HepG2 (cell line): ENCODE data around the gene INAFM1. TPM values are rescaled to one million over a fixed set of nuclear protein-coding genes. Genes with fewer than 3 reads are reported as not detected.

Experiments
- ATF1 ChIP-seq: IDR thresholded peaks from 2 replicates; pipeline ENCODE4 v1.6.1; 2016; ENCODE audit warnings: mild to moderate bottlenecking, control low read depth
- BATF2 ChIP-seq: sonication (generic); formaldehyde crosslinking; IDR thresholded peaks from 2 replicates; pipeline ENCODE4 v1.8.0; 2022; ENCODE audit warnings: mild to moderate bottlenecking, missing genetic modification reagents, moderate library complexity
- CREBL2 ChIP-seq: sonication (generic); formaldehyde crosslinking; IDR thresholded peaks from 2 replicates; pipeline ENCODE4 v1.8.1; 2023; ENCODE audit warnings: missing genetic modification reagents, mild to moderate bottlenecking, borderline replicate concordance
- E2F5 ChIP-seq: sonication (generic); formaldehyde crosslinking; conservative IDR thresholded peaks from 2 replicates; pipeline ENCODE4 v1.4.0; 2020; ENCODE audit warnings: missing genetic modification reagents
- MYC ChIP-seq: sonication (generic); formaldehyde crosslinking; IDR thresholded peaks from 2 replicates; pipeline ENCODE4 v1.9.0; 2021; ENCODE audit warnings: missing genetic modification reagents, borderline replicate concordance
- PATZ1 ChIP-seq: sonication (generic); formaldehyde crosslinking; IDR thresholded peaks from 2 replicates; pipeline ENCODE4 v1.4.0; 2020; ENCODE audit warnings: missing genetic modification reagents
- RFXAP ChIP-seq: sonication (generic); formaldehyde crosslinking; IDR thresholded peaks from 2 replicates; pipeline ENCODE4 v1.4.0; 2020; ENCODE audit warnings: missing genetic modification reagents, borderline replicate concordance
- RORA ChIP-seq: sonication (generic); formaldehyde crosslinking; IDR thresholded peaks from 2 replicates; pipeline ENCODE4 v1.5.0; 2020; ENCODE audit warnings: mild to moderate bottlenecking, missing genetic modification reagents, moderate library complexity
- ZNF776 ChIP-seq: sonication (generic); formaldehyde crosslinking; IDR thresholded peaks from 2 replicates; pipeline ENCODE4 v1.4.0; 2020; ENCODE audit warnings: mild to moderate bottlenecking, missing genetic modification reagents
- polyA plus RNA-seq, 8 experiments: library from polyadenylated mRNA; depleted of rRNA in 3 of 8; stranded (reverse) in 7 of 8; unstranded in 1 of 8; fragments of >200 nt; fragmentation: Illumina TruSeq in 4 of 8; extraction: Trizol in 4 of 8; gene quantifications; 2 replicates each; pipeline versions ENCODE4 v1.2.1 to v1.2.3, GENCODE V29; 2011 to 2016; ENCODE audit warnings: low read depth in 4 of 8, missing spikeins in 1 of 8, mixed read lengths in 1 of 8; ENCODE audit not compliant: insufficient read depth in 1 of 8
- total RNA-seq, 5 experiments: library from RNA; depleted of rRNA; stranded (reverse); fragments of >200 nt; fragmentation: Illumina TruSeq; extraction: Trizol; gene quantifications; 2 replicates each; pipeline ENCODE4 v1.2.3, GENCODE V29; 2016; ENCODE audit warnings: low read depth in 1 of 5
- TF ChIP-seq, protein P1 (sequence below): sonication (generic); formaldehyde crosslinking; IDR thresholded peaks from 2 replicates; pipeline ENCODE4 v1.8.0; 2022; ENCODE audit warnings: missing genetic modification reagents, mild to moderate bottlenecking, inconsistent platforms, borderline replicate concordance
- TF ChIP-seq, protein P2 (sequence below): sonication (generic); formaldehyde crosslinking; IDR thresholded peaks from 2 replicates; pipeline ENCODE4 v1.4.0; 2020; ENCODE audit warnings: mild to moderate bottlenecking, missing genetic modification reagents
- TF ChIP-seq, protein P3 (sequence below), 2 experiments: sonication (generic) in 1 of 2; formaldehyde crosslinking in 1 of 2; IDR thresholded peaks; 2 replicates each; pipeline versions ENCODE4 v1.5.1 to v1.6.1; 2011 to 2020; ENCODE audit warnings: borderline replicate concordance in 1 of 2, low read depth in 1 of 2, low read length in 1 of 2, mild to moderate bottlenecking in 1 of 2, missing genetic modification reagents in 1 of 2, moderate library complexity in 1 of 2

Gene INAFM1
- total and polyA plus RNA-seq, 2 of the 13 experiments (the other 11 are each of a cell fraction or from before 2014, with no cell fraction given), result 0.88 to 1.9 TPM

- TF ChIP-seq RFXAP (CRISPR knock-in tag) (peak; percentile 83; the same call in 1 of the 2 replicates), RORA (CRISPR knock-in tag) (no peak), PATZ1 (peak; percentile 94), MYC (CRISPR knock-in tag) (peak; percentile 58; the same call in 1 of the 2 replicates), E2F5 (CRISPR knock-in tag) (0 out of 2 replicates have a peak, but pooled peaks have one; percentile 21), BATF2 (CRISPR knock-in tag) (no peak), ZNF776 (CRISPR knock-in tag) (peak; percentile 79), ATF1 (CRISPR knock-in tag) (peak; percentile 63; the same call in 1 of the 2 replicates), CREBL2 (CRISPR knock-in tag) (no peak)
- TF ChIP-seq, protein P1, sequence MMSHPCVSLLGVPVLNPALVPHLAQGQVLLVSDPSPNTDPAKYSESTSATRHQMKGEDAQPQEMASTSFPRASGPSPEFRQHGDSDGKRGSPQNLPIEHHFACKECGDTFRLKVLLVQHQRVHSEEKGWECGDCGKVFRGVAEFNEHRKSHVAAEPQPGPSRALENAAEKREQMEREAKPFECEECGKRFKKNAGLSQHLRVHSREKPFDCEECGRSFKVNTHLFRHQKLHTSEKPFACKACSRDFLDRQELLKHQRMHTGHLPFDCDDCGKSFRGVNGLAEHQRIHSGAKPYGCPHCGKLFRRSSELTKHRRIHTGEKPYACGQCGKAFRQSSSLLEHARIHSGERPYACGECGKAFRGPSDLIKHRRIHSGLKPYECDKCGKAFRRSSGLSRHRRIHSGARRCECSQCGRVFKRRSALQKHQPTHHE (CRISPR knock-in tag), result 0 out of 2 replicates have a peak, but pooled peaks have one; percentile 42
- TF ChIP-seq, protein P2, sequence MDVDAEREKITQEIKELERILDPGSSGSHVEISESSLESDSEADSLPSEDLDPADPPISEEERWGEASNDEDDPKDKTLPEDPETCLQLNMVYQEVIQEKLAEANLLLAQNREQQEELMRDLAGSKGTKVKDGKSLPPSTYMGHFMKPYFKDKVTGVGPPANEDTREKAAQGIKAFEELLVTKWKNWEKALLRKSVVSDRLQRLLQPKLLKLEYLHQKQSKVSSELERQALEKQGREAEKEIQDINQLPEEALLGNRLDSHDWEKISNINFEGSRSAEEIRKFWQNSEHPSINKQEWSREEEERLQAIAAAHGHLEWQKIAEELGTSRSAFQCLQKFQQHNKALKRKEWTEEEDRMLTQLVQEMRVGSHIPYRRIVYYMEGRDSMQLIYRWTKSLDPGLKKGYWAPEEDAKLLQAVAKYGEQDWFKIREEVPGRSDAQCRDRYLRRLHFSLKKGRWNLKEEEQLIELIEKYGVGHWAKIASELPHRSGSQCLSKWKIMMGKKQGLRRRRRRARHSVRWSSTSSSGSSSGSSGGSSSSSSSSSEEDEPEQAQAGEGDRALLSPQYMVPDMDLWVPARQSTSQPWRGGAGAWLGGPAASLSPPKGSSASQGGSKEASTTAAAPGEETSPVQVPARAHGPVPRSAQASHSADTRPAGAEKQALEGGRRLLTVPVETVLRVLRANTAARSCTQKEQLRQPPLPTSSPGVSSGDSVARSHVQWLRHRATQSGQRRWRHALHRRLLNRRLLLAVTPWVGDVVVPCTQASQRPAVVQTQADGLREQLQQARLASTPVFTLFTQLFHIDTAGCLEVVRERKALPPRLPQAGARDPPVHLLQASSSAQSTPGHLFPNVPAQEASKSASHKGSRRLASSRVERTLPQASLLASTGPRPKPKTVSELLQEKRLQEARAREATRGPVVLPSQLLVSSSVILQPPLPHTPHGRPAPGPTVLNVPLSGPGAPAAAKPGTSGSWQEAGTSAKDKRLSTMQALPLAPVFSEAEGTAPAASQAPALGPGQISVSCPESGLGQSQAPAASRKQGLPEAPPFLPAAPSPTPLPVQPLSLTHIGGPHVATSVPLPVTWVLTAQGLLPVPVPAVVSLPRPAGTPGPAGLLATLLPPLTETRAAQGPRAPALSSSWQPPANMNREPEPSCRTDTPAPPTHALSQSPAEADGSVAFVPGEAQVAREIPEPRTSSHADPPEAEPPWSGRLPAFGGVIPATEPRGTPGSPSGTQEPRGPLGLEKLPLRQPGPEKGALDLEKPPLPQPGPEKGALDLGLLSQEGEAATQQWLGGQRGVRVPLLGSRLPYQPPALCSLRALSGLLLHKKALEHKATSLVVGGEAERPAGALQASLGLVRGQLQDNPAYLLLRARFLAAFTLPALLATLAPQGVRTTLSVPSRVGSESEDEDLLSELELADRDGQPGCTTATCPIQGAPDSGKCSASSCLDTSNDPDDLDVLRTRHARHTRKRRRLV (CRISPR knock-in tag), result peak; percentile 75; the same call in 1 of the 2 replicates
- TF ChIP-seq, protein P3, sequence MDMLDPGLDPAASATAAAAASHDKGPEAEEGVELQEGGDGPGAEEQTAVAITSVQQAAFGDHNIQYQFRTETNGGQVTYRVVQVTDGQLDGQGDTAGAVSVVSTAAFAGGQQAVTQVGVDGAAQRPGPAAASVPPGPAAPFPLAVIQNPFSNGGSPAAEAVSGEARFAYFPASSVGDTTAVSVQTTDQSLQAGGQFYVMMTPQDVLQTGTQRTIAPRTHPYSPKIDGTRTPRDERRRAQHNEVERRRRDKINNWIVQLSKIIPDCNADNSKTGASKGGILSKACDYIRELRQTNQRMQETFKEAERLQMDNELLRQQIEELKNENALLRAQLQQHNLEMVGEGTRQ (IDR thresholded peaks at IDR 0.05; ENCODE audit: low read depth, low read length), result no peak
- TF ChIP-seq, protein P3 (CRISPR knock-in tag; IDR thresholded peaks at IDR 0.05; ENCODE audit: borderline replicate concordance), result no peak; the same call in 1 of the 2 replicates
Observed at GRCh38 chr19:47273313-47274070, 1.2 kb upstream of the INAFM1 start (continued).
